WTC11 (cell line): ENCODE measurements around the gene PRR5L. TPM values are rescaled to one million over a fixed set of nuclear protein-coding genes. Genes with fewer than 3 reads are reported as not detected.

Experiments
- ATAC-seq: fragments of 200-7000 bp; cut with Tn5 transposase; 2 replicates; pipeline ENCODE4 v1.10.0; 2021; ENCODE audit warnings: mild to moderate bottlenecking, moderate library complexity
- CTCF ChIA-PET: fragments of 300-600 bp; sonication (Branson Sonifier 250); formaldehyde crosslinking; loops from one replicate; lab custom pipeline; 2021; ENCODE audit warnings: antibody characterized with exemption; lab: Charles Lee
- POLR2A ChIA-PET: fragments of 350-600 bp; sonication (Branson Sonifier 250); formaldehyde crosslinking; loops from one replicate; lab custom pipeline; 2021; ENCODE audit warnings: antibody characterized with exemption; lab: Charles Lee
- DNase-seq: peaks from one replicate; pipeline ENCODE4 v3.0.0; 2021; ENCODE audit warnings: low spot score
- H3K27ac Mint-ChIP-seq: 2 replicates; pipeline ENCODE4 v1.8.0; 2021; ENCODE audit warnings: mixed read lengths
- H3K27me3 Mint-ChIP-seq: 2 replicates; pipeline ENCODE4 v1.8.0; 2021; ENCODE audit warnings: low read depth, mild to moderate bottlenecking, moderate library complexity, mixed read lengths
- H3K36me3 Mint-ChIP-seq: 2 replicates; pipeline ENCODE4 v1.8.0; 2021; ENCODE audit warnings: mixed read lengths
- H3K4me1 Mint-ChIP-seq: 2 replicates; pipeline ENCODE4 v1.8.0; 2022; ENCODE audit warnings: mixed read lengths
- H3K4me3 Mint-ChIP-seq: 2 replicates; pipeline ENCODE4 v1.8.0; 2021; ENCODE audit warnings: mild to moderate bottlenecking, moderate library complexity, mixed read lengths
- H3K9me3 Mint-ChIP-seq: 2 replicates; pipeline ENCODE4 v1.8.0; 2021; ENCODE audit warnings: mixed read lengths
- CREM ChIP-seq: sonication (generic); formaldehyde crosslinking; IDR thresholded peaks from 2 replicates; pipeline ENCODE4 v1.8.1; 2022; ENCODE audit warnings: mild to moderate bottlenecking, missing genetic modification reagents, moderate library complexity
- ETV6 ChIP-seq: sonication (generic); formaldehyde crosslinking; IDR thresholded peaks from 2 replicates; pipeline ENCODE4 v1.8.1; 2022; ENCODE audit warnings: mild to moderate bottlenecking, missing genetic modification reagents
- FOXJ3 ChIP-seq: sonication (generic); formaldehyde crosslinking; IDR thresholded peaks from 2 replicates; pipeline ENCODE4 v1.9.0; 2021; ENCODE audit warnings: missing genetic modification reagents, mild to moderate bottlenecking, borderline replicate concordance
- FOXP1 ChIP-seq: sonication (generic); formaldehyde crosslinking; IDR thresholded peaks from 2 replicates; pipeline ENCODE4 v1.8.0; 2022; ENCODE audit warnings: missing genetic modification reagents, mild to moderate bottlenecking, moderate library complexity, borderline replicate concordance
- FOXP4 ChIP-seq: sonication (generic); formaldehyde crosslinking; IDR thresholded peaks from 2 replicates; pipeline ENCODE4 v1.8.0; 2022; ENCODE audit warnings: mild to moderate bottlenecking, missing genetic modification reagents
- HMGA2 ChIP-seq: fragments of 250-450 bp; sonication (Bioruptor Pico); IDR thresholded peaks from 2 replicates; pipeline ENCODE4 v1.4.0; 2021; ENCODE audit warnings: mild to moderate bottlenecking, moderate library complexity
- IRF2 ChIP-seq: sonication (generic); formaldehyde crosslinking; IDR thresholded peaks from 2 replicates; pipeline ENCODE4 v1.8.0; 2022; ENCODE audit warnings: low read depth, missing genetic modification reagents, borderline replicate concordance
- JUN ChIP-seq: sonication (generic); formaldehyde crosslinking; IDR thresholded peaks from 2 replicates; pipeline ENCODE4 v1.8.0; 2023; ENCODE audit warnings: mild to moderate bottlenecking, missing genetic modification reagents
- KAT7 ChIP-seq: sonication (generic); formaldehyde crosslinking; IDR thresholded peaks from 2 replicates; pipeline ENCODE4 v1.8.1; 2023; ENCODE audit warnings: missing genetic modification reagents, mild to moderate bottlenecking, borderline replicate concordance
- MXD4 ChIP-seq: fragments of 250-450 bp; sonication (Bioruptor Pico); IDR thresholded peaks from 2 replicates; pipeline ENCODE4 v1.8.0; 2021; ENCODE audit warnings: mild to moderate bottlenecking, moderate library complexity, borderline replicate concordance
- OVOL2 ChIP-seq: fragments of 250-450 bp; sonication (Bioruptor Pico); IDR thresholded peaks from 2 replicates; pipeline ENCODE4 v1.9.0; 2021; ENCODE audit warnings: mild to moderate bottlenecking, borderline replicate concordance
- RELA ChIP-seq: sonication (generic); formaldehyde crosslinking; IDR thresholded peaks from 2 replicates; pipeline ENCODE4 v1.8.1; 2022; ENCODE audit warnings: missing genetic modification reagents, mild to moderate bottlenecking, borderline replicate concordance
- RORB ChIP-seq: fragments of 250-450 bp; sonication (Bioruptor Pico); IDR thresholded peaks from 2 replicates; pipeline ENCODE4 v1.9.0; 2021; ENCODE audit warnings: mild to moderate bottlenecking
- SMAD4 ChIP-seq: sonication (generic); formaldehyde crosslinking; IDR thresholded peaks from 2 replicates; pipeline ENCODE4 v1.8.0; 2022; ENCODE audit warnings: mild to moderate bottlenecking, missing genetic modification reagents
- SP1 ChIP-seq: sonication (generic); formaldehyde crosslinking; conservative IDR thresholded peaks from 2 replicates; pipeline ENCODE4 v1.8.1; 2022; ENCODE audit warnings: missing genetic modification reagents
- ZBTB21 ChIP-seq: sonication (generic); formaldehyde crosslinking; IDR thresholded peaks from 2 replicates; pipeline ENCODE4 v1.8.1; 2023; ENCODE audit warnings: mild to moderate bottlenecking, missing genetic modification reagents, borderline replicate concordance
- ZBTB43 ChIP-seq: sonication (generic); formaldehyde crosslinking; IDR thresholded peaks from 2 replicates; pipeline ENCODE4 v1.8.1; 2023; ENCODE audit warnings: mild to moderate bottlenecking, missing genetic modification reagents
- ZNF263 ChIP-seq: sonication (generic); formaldehyde crosslinking; IDR thresholded peaks from 2 replicates; pipeline ENCODE4 v1.8.1; 2022; ENCODE audit warnings: low read depth, mild to moderate bottlenecking, moderate library complexity, missing genetic modification reagents
- ZNF317 ChIP-seq: sonication (generic); formaldehyde crosslinking; IDR thresholded peaks from 2 replicates; pipeline ENCODE4 v1.8.1; 2023; ENCODE audit warnings: low read depth, mild to moderate bottlenecking, moderate library complexity, missing genetic modification reagents, borderline replicate concordance
- ZNF423 ChIP-seq: fragments of 250-450 bp; sonication (Bioruptor Pico); IDR thresholded peaks from 2 replicates; pipeline ENCODE4 v2.1.2; 2022; ENCODE audit warnings: mild to moderate bottlenecking, moderate library complexity
- total RNA-seq: library from RNA; stranded (reverse); gene quantifications from 3 replicates; pipeline ENCODE4 v1.2.3, GENCODE V29; 2021
- TF ChIP-seq, protein P1 (sequence below): sonication (generic); formaldehyde crosslinking; IDR thresholded peaks from 2 replicates; pipeline ENCODE4 v1.8.1; 2022; ENCODE audit warnings: missing genetic modification reagents, borderline replicate concordance
- TF ChIP-seq, protein P2 (sequence below): fragments of 200-600 bp; IDR thresholded peaks from 2 replicates; pipeline ENCODE4 v1.8.0; 2022; ENCODE audit warnings: antibody characterized with exemption
- TF ChIP-seq, protein P3 (sequence below): sonication (generic); formaldehyde crosslinking; IDR thresholded peaks from 2 replicates; pipeline ENCODE4 v1.8.0; 2023; ENCODE audit warnings: mild to moderate bottlenecking, missing genetic modification reagents
- TF ChIP-seq, protein P4 (sequence below): sonication (generic); formaldehyde crosslinking; IDR thresholded peaks from 2 replicates; pipeline ENCODE4 v1.8.1; 2023; ENCODE audit warnings: mild to moderate bottlenecking, missing genetic modification reagents, moderate library complexity

PRR5L gene
- total RNA-seq, 1 experiment from 2014 or later, result 3.9 TPM

DNA sequence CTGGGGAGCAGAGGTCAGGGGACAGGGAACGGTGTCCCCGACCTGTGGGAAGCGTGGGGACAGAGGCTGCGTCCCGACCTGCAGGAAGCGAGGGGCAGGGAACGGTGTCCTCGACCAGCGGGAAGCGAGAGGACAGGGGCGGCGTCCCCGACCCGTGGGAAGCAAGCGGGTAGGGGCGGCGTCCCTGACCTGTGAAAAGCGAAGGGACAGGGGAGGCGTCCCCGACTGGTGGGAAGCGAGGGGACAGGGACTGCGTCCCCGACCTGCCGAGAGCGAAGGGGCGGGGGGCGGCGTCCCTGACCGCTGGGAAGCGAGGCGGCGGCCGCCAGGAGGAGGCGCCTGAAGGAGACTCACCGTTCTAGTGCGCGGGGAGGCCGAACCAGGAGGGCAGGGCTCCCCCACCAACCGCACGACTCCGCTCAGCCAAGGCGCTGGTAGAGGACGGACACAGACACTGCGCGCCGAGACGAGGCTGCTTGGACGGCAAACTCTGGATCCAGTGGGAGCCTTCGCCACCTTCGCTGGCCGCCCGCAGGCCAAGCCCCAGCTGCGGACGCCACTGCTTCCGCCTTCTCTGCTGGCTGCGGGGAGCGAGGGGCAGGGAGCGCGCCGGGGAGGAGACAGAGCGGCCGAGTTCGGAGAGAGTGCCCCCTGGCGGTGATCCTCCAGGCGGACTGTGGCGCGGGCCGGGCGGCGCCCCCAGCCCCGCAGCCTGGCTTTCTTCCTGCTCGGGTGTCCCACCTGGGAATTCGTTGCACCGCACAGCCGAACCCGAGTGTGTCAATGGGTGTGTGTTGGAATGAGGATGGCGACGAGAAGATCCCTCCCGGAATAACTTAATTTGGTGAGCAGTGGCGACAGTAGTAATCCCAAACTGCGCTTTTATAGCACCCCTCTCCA is 213.9 kb downstream of the PRR5L start, which contains the start of gene TRAF6:
Gene TRAF6, minus strand, starts transcription at position 579 of the 900 bp plus-strand sequence. CDS start 8,757 bp downstream, outside the sequence.
- ATAC-seq (peak; percentile 92), DNase-seq (peak; percentile 89)
- peaks cover 5% of the 10 kb centered on the region; the same call in 1 of the 2 replicates for H3K36me3 Mint-ChIP-seq
- CTCF ChIA-PET, result interaction anchor here (0.5 to 2.5 kb wide), 9 partner anchors 9 to 1194 kb away, joined by 3 to 8 read pairs (median 4); no protein-coding TSS in a partner anchor
- POLR2A ChIA-PET, result interaction anchor here (0.7 kb wide), 1 partner anchor 11 kb away, joined by 4 read pairs; no protein-coding TSS in a partner anchor
- H3K4me3 Mint-ChIP-seq, result peak within 1 kb of the TSS; percentile 96
- H3K27ac Mint-ChIP-seq, result no peak within 1 kb of the TSS
- peaks cover 28% of the 10 kb centered on the region for H3K9me3 Mint-ChIP-seq
- peaks cover 39% of the 10 kb centered on the region for H3K27me3 Mint-ChIP-seq
- H3K4me1 Mint-ChIP-seq, result peaks cover 11% of the 10 kb centered on the region
- TF ChIP-seq FOXP4, result peak; percentile 68; the same call in 1 of the 2 replicates
- peak; percentile 82 for TF ChIP-seq ETV6
- no peak for TF ChIP-seq MXD4
- TF ChIP-seq ZBTB43 (CRISPR knock-in tag), result peak; percentile 86; the same call in 1 of the 2 replicates
- TF ChIP-seq RELA (CRISPR knock-in tag), result peak; percentile 35; the same call in 1 of the 2 replicates
- peak; percentile 82 for TF ChIP-seq SP1 (CRISPR knock-in tag)
- no peak for TF ChIP-seq HMGA2 (CRISPR knock-in tag)
- no peak for TF ChIP-seq FOXJ3
- TF ChIP-seq ZNF263 (CRISPR knock-in tag), result no peak
- TF ChIP-seq ZNF423, result no peak
- 0 out of 2 replicates have a peak, but pooled peaks have one; percentile 10 for TF ChIP-seq JUN (CRISPR knock-in tag)
- TF ChIP-seq ZNF317, result 0 out of 2 replicates have a peak, but pooled peaks have one; percentile 43
- no peak for TF ChIP-seq OVOL2
- TF ChIP-seq ZBTB21, result no peak
- peak; percentile 60; the same call in 1 of the 2 replicates for TF ChIP-seq FOXP1 (CRISPR knock-in tag)
- TF ChIP-seq, protein P1, sequence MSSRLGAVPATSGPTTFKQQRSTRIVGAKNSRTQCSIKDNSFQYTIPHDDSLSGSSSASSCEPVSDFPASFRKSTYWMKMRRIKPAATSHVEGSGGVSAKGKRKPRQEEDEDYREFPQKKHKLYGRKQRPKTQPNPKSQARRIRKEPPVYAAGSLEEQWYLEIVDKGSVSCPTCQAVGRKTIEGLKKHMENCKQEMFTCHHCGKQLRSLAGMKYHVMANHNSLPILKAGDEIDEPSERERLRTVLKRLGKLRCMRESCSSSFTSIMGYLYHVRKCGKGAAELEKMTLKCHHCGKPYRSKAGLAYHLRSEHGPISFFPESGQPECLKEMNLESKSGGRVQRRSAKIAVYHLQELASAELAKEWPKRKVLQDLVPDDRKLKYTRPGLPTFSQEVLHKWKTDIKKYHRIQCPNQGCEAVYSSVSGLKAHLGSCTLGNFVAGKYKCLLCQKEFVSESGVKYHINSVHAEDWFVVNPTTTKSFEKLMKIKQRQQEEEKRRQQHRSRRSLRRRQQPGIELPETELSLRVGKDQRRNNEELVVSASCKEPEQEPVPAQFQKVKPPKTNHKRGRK (CRISPR knock-in tag), result no peak
- no peak for TF ChIP-seq IRF2 (CRISPR knock-in tag)
- TF ChIP-seq SMAD4 (CRISPR knock-in tag), result no peak
- TF ChIP-seq, protein P2, sequence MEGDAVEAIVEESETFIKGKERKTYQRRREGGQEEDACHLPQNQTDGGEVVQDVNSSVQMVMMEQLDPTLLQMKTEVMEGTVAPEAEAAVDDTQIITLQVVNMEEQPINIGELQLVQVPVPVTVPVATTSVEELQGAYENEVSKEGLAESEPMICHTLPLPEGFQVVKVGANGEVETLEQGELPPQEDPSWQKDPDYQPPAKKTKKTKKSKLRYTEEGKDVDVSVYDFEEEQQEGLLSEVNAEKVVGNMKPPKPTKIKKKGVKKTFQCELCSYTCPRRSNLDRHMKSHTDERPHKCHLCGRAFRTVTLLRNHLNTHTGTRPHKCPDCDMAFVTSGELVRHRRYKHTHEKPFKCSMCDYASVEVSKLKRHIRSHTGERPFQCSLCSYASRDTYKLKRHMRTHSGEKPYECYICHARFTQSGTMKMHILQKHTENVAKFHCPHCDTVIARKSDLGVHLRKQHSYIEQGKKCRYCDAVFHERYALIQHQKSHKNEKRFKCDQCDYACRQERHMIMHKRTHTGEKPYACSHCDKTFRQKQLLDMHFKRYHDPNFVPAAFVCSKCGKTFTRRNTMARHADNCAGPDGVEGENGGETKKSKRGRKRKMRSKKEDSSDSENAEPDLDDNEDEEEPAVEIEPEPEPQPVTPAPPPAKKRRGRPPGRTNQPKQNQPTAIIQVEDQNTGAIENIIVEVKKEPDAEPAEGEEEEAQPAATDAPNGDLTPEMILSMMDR, result peak; percentile 93
- TF ChIP-seq RORB, result no peak
- TF ChIP-seq, protein P3, sequence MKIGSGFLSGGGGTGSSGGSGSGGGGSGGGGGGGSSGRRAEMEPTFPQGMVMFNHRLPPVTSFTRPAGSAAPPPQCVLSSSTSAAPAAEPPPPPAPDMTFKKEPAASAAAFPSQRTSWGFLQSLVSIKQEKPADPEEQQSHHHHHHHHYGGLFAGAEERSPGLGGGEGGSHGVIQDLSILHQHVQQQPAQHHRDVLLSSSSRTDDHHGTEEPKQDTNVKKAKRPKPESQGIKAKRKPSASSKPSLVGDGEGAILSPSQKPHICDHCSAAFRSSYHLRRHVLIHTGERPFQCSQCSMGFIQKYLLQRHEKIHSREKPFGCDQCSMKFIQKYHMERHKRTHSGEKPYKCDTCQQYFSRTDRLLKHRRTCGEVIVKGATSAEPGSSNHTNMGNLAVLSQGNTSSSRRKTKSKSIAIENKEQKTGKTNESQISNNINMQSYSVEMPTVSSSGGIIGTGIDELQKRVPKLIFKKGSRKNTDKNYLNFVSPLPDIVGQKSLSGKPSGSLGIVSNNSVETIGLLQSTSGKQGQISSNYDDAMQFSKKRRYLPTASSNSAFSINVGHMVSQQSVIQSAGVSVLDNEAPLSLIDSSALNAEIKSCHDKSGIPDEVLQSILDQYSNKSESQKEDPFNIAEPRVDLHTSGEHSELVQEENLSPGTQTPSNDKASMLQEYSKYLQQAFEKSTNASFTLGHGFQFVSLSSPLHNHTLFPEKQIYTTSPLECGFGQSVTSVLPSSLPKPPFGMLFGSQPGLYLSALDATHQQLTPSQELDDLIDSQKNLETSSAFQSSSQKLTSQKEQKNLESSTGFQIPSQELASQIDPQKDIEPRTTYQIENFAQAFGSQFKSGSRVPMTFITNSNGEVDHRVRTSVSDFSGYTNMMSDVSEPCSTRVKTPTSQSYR (CRISPR knock-in tag), result no peak
- peak; percentile 81; the same call in 1 of the 2 replicates for TF ChIP-seq KAT7 (CRISPR knock-in tag)
- 0 out of 2 replicates have a peak, but pooled peaks have one; percentile 54 for TF ChIP-seq CREM
- TF ChIP-seq, protein P4, sequence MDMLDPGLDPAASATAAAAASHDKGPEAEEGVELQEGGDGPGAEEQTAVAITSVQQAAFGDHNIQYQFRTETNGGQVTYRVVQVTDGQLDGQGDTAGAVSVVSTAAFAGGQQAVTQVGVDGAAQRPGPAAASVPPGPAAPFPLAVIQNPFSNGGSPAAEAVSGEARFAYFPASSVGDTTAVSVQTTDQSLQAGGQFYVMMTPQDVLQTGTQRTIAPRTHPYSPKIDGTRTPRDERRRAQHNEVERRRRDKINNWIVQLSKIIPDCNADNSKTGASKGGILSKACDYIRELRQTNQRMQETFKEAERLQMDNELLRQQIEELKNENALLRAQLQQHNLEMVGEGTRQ (CRISPR knock-in tag), result no peak
